ENCODE data around the gene ALMS1. TPM values are rescaled to one million over a fixed set of nuclear protein-coding genes. Genes with fewer than 3 reads are reported as not detected.

ALMS1 gene
- total RNA-seq, 2 donors from 2014 or later: 18.5 to 69.3 TPM

- Histone ChIP-seq H3K27me3 (replicated peaks; ENCODE audit: insufficient read depth) (no peaks in the 10 kb centered on the region), H3K9me3 (no peaks in the 10 kb centered on the region), H3K4me1 (replicated peaks) (no peaks in the 10 kb centered on the region), H3K4me3 (no peak overlapping the region), H3K27ac (no peak overlapping the region), H3K36me3 (no peaks in the 10 kb centered on the region)
- no peak for TF ChIP-seq POLR2AphosphoS5 (IDR thresholded peaks at IDR 0.05)
- no peak for TF ChIP-seq POLR2A (IDR thresholded peaks at IDR 0.05)
- no peak for TF ChIP-seq CTCF (IDR thresholded peaks at IDR 0.05)
- DNase-seq (ENCODE audit: low spot score): no peak
- intact Hi-C loops (cut with DNase I): no loop called here
Observed at GRCh38 chr2:73561422-73561821, 175.8 kb downstream of the ALMS1 start.

- Histone ChIP-seq H3K36me3 (no peaks in the 10 kb centered on the region), H3K27ac (no peak overlapping the region), H3K27me3 (replicated peaks; ENCODE audit: insufficient read depth) (no peaks in the 10 kb centered on the region), H3K4me1 (replicated peaks) (no peaks in the 10 kb centered on the region), H3K9me3 (no peaks in the 10 kb centered on the region), H3K4me3 (no peak overlapping the region)
- WGBS: 93% methylated on average over 1 of the region's 1 CpG
- no peak for DNase-seq (ENCODE audit: low spot score)
- intact Hi-C loops (cut with DNase I): no loop called here
- no peak for TF ChIP-seq CTCF (IDR thresholded peaks at IDR 0.05)
- TF ChIP-seq POLR2AphosphoS5 (IDR thresholded peaks at IDR 0.05): no peak
- no peak for TF ChIP-seq POLR2A (IDR thresholded peaks at IDR 0.05)
Observed at GRCh38 chr2:73564986-73565385, 179.3 kb downstream of the ALMS1 start.

- Histone ChIP-seq H3K9me3 (no peaks in the 10 kb centered on the region), H3K27ac (no peak overlapping the region), H3K27me3 (replicated peaks; ENCODE audit: insufficient read depth) (no peaks in the 10 kb centered on the region), H3K4me1 (replicated peaks) (no peaks in the 10 kb centered on the region), H3K36me3 (no peaks in the 10 kb centered on the region), H3K4me3 (no peak overlapping the region)
- no peak for DNase-seq (ENCODE audit: low spot score)
- intact Hi-C loops (cut with DNase I): no loop called here
- TF ChIP-seq CTCF (IDR thresholded peaks at IDR 0.05) (no peak), POLR2A (IDR thresholded peaks at IDR 0.05) (no peak), POLR2AphosphoS5 (IDR thresholded peaks at IDR 0.05) (no peak)
- WGBS: 95% methylated on average over 5 of the region's 5 CpGs
Observed at GRCh38 chr2:73566288-73566878, 180.7 kb downstream of the ALMS1 start.

- no peak for TF ChIP-seq CTCF (IDR thresholded peaks at IDR 0.05)
- no peak for TF ChIP-seq POLR2AphosphoS5 (IDR thresholded peaks at IDR 0.05)
- TF ChIP-seq POLR2A (IDR thresholded peaks at IDR 0.05): no peak
- Histone ChIP-seq H3K4me1 (replicated peaks) (no peaks in the 10 kb centered on the region), H3K36me3 (no peaks in the 10 kb centered on the region), H3K4me3 (no peak overlapping the region), H3K27me3 (replicated peaks; ENCODE audit: insufficient read depth) (no peaks in the 10 kb centered on the region), H3K9me3 (no peaks in the 10 kb centered on the region), H3K27ac (no peak overlapping the region)
- intact Hi-C loops (cut with DNase I): no loop called here
- DNase-seq (ENCODE audit: low spot score): no peak
- 83% methylated on average over 2 of the region's 2 CpGs for WGBS
Observed at GRCh38 chr2:73575261-73575660, 189.6 kb downstream of the ALMS1 start.

GRCh38 chr2:73582364-73582763 is 196.7 kb downstream of the ALMS1 start:
- H3K27ac ChIP-seq: no peak overlapping the region
- no peak for TF ChIP-seq POLR2AphosphoS5 (IDR thresholded peaks at IDR 0.05)
- TF ChIP-seq CTCF (IDR thresholded peaks at IDR 0.05): no peak
- no peak for TF ChIP-seq POLR2A (IDR thresholded peaks at IDR 0.05)
- H3K9me3 ChIP-seq: no peaks in the 10 kb centered on the region
- no peak overlapping the region for H3K4me3 ChIP-seq
- DNase-seq (ENCODE audit: low spot score): no peak
- H3K4me1 ChIP-seq (replicated peaks): no peaks in the 10 kb centered on the region
- 94% methylated on average over 2 of the region's 2 CpGs for WGBS
- H3K36me3 ChIP-seq: no peaks in the 10 kb centered on the region
- intact Hi-C loops (cut with DNase I): no loop called here
- H3K27me3 ChIP-seq (replicated peaks; ENCODE audit: insufficient read depth): no peaks in the 10 kb centered on the region
